Colonic mucosa (tissue), 4 donors: ENCODE data around the gene CACNA1D. TPM values are rescaled to one million over a fixed set of nuclear protein-coding genes. Genes with fewer than 3 reads are reported as not detected.

ENCODE experiments used
- DNase-seq: peaks from one replicate; pipeline ENCODE4 v3.0.0-alpha.2; 2020
- H3K27ac ChIP-seq: fragments of 200-600 bp; one replicate; pipeline ENCODE4 v1.8.0; 2021
- H3K27me3 ChIP-seq: fragments of 200-600 bp; one replicate; pipeline ENCODE4 v1.8.0; 2021
- H3K36me3 ChIP-seq: fragments of 200-600 bp; one replicate; pipeline ENCODE4 v1.8.0; 2021
- H3K4me1 ChIP-seq: fragments of 200-600 bp; one replicate; pipeline ENCODE4 v1.8.0; 2021; ENCODE audit warnings: mild to moderate bottlenecking
- H3K4me3 ChIP-seq: fragments of 200-600 bp; one replicate; pipeline ENCODE4 v1.8.0; 2021
- H3K9ac ChIP-seq, 2 donors: one replicate each; pipeline ENCODE4 v1.7.0; 2013; ENCODE audit warnings: control low read depth in 2 of 2, low read depth in 2 of 2, low read length in 2 of 2
- H3K9me3 ChIP-seq: fragments of 200-600 bp; one replicate; pipeline ENCODE4 v1.8.0; 2021
- intact Hi-C: fragments of 100-400 bp; cut with DNase I; formaldehyde crosslinking; loops from one replicate; pipeline ENCODE4 v1.14.1; 2022
- total RNA-seq, 2 donors: library from RNA; stranded (reverse); fragmentation: NEBNext Ultra II Directional in 1 of 2; extraction: Animal tissue kit (Norgen Biotek cat#: 25700) in 1 of 2; gene quantifications; one replicate each; pipeline ENCODE4 v1.2.1, GENCODE V29; 2021
- TF ChIP-seq, protein P1 (sequence below): fragments of 200-600 bp; IDR thresholded peaks from one replicate; pipeline ENCODE4 v1.8.0; 2022; ENCODE audit warnings: antibody characterized with exemption, mild to moderate bottlenecking
- donor health status: healthy.
- donor health status: DM: no; HTN: no; CAD: no.
- donor health status: DM: no; HTN: no; CAD: no.

CACNA1D gene
- total RNA-seq, 2 donors from 2014 or later, result 9.6 to 17.1 TPM

DNA sequence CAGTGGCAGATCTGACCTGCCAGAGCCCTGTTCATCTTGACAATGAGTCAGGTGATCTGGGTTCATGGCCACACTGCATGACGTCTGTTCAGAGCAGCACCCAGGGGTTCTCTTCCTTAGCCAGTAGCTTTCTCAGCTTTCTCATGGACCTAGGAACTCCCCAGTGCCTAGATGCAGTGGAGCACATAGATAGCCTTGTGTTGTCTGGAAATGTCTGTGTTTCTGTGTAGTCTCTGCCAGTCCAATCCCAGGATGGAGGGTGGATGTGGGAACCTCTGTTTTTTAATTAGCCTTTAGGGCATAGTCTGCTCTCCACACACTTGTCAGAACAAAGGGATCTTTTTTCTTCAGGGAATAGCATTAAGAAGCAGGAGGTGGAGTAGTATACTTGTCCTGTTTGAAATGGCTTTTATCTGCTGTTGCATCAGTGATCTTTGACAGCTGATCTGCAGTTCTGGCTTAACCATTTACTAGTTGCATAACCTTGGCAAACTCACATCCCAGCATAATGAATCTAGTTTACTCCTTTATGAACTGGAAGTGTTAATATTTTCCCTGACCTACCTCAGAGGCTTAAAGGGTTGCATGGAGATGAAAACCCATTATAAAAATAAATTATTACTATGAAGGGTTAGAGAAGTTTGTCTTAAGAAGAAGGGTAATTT is 16.1 kb upstream of the CACNA1D start:
- TF ChIP-seq, protein P1, sequence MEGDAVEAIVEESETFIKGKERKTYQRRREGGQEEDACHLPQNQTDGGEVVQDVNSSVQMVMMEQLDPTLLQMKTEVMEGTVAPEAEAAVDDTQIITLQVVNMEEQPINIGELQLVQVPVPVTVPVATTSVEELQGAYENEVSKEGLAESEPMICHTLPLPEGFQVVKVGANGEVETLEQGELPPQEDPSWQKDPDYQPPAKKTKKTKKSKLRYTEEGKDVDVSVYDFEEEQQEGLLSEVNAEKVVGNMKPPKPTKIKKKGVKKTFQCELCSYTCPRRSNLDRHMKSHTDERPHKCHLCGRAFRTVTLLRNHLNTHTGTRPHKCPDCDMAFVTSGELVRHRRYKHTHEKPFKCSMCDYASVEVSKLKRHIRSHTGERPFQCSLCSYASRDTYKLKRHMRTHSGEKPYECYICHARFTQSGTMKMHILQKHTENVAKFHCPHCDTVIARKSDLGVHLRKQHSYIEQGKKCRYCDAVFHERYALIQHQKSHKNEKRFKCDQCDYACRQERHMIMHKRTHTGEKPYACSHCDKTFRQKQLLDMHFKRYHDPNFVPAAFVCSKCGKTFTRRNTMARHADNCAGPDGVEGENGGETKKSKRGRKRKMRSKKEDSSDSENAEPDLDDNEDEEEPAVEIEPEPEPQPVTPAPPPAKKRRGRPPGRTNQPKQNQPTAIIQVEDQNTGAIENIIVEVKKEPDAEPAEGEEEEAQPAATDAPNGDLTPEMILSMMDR, result no peak
- peak; percentile 75 for DNase-seq
- no peaks in the 10 kb centered on the region for H3K4me1 ChIP-seq
- H3K9ac ChIP-seq, result peak overlapping the region in 1 of 2 donors; percentile 65
- no peak overlapping the region for H3K4me3 ChIP-seq
- H3K36me3 ChIP-seq, result no peaks in the 10 kb centered on the region
- H3K9me3 ChIP-seq, result no peaks in the 10 kb centered on the region
- H3K27me3 ChIP-seq, result no peaks in the 10 kb centered on the region
- peak overlapping the region; percentile 65 for H3K27ac ChIP-seq
- intact Hi-C loops, result no loop called here

DNA sequence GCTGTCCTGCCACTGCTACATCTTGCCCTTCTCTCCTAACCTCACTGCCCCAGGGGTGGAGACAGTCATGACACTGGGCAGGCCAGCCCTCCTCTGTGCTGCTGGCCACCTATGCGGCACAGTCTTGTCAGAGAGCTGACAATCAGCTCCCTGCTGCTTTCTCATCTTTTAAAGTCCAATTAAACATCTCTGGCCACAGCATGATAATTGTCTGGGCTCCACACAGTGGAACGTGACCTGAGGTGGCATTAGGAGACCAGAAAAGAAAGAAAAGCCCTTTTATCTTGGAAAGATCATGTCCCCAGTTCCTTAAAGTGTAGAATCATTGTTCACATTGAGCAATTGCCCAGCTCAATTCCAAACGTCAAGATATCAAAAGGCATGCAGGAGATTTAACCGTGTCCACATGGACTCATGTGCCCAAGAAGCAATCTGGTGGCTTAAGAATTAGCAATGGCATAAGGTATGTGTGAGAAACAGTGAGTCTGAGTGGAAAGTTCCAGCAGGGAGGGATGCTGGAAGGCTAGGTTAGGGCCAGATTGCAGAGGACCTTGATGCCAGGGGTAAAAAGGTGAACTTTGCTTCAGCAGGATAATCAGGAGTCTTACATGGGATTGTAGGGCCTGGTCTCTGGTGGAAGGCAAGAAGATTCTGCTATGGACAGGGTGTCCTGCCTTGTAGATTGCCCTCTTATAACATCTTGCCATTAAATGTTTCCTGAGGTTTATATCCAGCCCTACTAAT is 15.3 kb upstream of the CACNA1D start:
- Histone ChIP-seq H3K27ac (peak overlapping the region; percentile 65), H3K4me3 (no peak overlapping the region), H3K9me3 (no peaks in the 10 kb centered on the region), H3K36me3 (no peaks in the 10 kb centered on the region), H3K4me1 (no peaks in the 10 kb centered on the region), H3K9ac (peak overlapping the region in 1 of 2 donors; percentile 65), H3K27me3 (no peaks in the 10 kb centered on the region)
- intact Hi-C loops, result no loop called here
- TF ChIP-seq, protein P1, result no peak
- DNase-seq, result peak; percentile 48

DNA sequence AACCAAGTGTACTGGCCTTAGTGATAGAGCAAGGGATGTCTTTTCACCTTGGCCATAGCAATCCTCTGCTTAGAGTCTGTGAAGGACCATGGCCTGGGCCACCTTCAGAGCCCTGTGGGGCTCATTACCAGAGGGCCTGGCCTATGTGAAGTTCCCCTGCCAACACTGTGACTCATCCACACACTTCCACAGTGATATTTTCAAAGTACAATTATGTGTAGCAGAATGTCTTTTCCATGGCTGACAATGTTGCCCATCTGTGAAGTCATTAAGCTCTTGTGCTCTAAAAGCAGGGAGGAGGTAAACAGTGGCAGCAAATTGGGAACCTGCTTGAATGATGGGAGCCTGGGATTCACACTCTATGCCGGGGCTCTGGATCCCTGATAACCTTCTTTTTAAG is 12.2 kb upstream of the CACNA1D start:
- no peak overlapping the region for H3K4me3 ChIP-seq
- H3K4me1 ChIP-seq, result no peaks in the 10 kb centered on the region
- no peaks in the 10 kb centered on the region for H3K27me3 ChIP-seq
- H3K9me3 ChIP-seq, result no peaks in the 10 kb centered on the region
- TF ChIP-seq, protein P1, result no peak
- no peak overlapping the region for H3K27ac ChIP-seq
- H3K36me3 ChIP-seq, result no peaks in the 10 kb centered on the region
- no peak for DNase-seq
- intact Hi-C loops, result no loop called here
- H3K9ac ChIP-seq, result no peak overlapping the region

DNA sequence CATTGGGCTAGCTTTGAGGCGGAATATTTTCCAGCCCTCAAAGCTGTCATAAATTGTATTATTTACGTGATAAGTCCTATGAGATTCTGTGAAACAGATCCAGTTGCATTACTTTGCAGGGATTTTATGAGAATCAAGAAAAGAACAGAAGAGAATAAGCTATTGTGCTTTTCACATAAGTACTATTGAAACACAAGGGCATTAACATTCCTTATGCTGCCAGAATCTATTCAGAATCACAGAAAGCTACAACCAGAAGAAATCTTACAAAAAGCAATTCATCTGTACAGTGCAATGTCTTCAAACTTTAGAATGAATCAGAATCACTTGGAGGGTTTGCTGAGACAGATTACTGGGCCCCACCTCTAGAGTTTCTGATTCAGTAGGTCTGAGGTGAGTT is 10.6 kb upstream of the CACNA1D start:
- TF ChIP-seq, protein P1, result no peak
- DNase-seq, result no peak
- intact Hi-C loops, result no loop called here
- Histone ChIP-seq H3K4me1 (no peaks in the 10 kb centered on the region), H3K27ac (no peak overlapping the region), H3K27me3 (no peaks in the 10 kb centered on the region), H3K4me3 (no peak overlapping the region), H3K9ac (no peak overlapping the region), H3K9me3 (no peaks in the 10 kb centered on the region), H3K36me3 (no peaks in the 10 kb centered on the region)

DNA sequence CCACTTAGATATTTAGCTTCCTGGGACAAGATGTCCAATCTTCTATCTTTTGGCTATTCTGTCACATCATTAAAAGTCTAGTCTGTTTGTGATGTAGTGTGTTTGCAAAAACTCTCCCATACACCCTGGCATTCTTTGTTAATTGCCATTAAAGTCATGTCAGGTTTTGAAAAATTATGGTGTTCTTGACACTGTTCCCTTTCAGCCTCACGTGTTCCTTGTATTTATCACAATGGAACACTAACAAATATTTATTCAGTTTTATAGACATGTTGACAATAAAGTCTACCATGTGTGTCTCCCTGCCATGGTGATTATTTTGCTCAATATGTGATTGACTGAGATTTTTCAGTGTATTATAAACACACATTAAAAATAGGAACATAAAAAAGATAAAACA is 9.4 kb upstream of the CACNA1D start:
- no peak for DNase-seq
- Histone ChIP-seq H3K9me3 (no peaks in the 10 kb centered on the region), H3K27me3 (no peaks in the 10 kb centered on the region), H3K4me1 (peaks cover 4% of the 10 kb centered on the region), H3K27ac (no peak overlapping the region), H3K36me3 (no peaks in the 10 kb centered on the region), H3K9ac (no peak overlapping the region), H3K4me3 (no peak overlapping the region)
- TF ChIP-seq, protein P1, result no peak
- intact Hi-C loops, result no loop called here
